HT1080 (cell line): ENCODE data around the gene SH3RF2. TPM values are rescaled to one million over a fixed set of nuclear protein-coding genes. Genes with fewer than 3 reads are reported as not detected.
"Not testable (repeated sequence)": the region's sequence is repeated elsewhere in the genome, so short reads cannot be mapped to it uniquely, and the experiment has no call there.

Source experiments
- DNase-seq: peaks from one replicate; pipeline ENCODE4 v3.0.0-alpha.2; 2015; ENCODE audit warnings: low read depth
- polyA plus RNA-seq, 2 experiments: library from polyadenylated mRNA; depleted of rRNA; stranded (reverse); fragments of >200 nt; gene quantifications; 2 replicates each; pipeline ENCODE4 v1.2.3, GENCODE V29; 2015
- total RNA-seq: library from RNA; depleted of rRNA; stranded (reverse); fragments of >200 nt; shearing (Covaris generic); gene quantifications from 2 replicates; pipeline ENCODE4 v1.2.3, GENCODE V29; 2014; rRNA removed

The SH3RF2 gene
- 16.0 and 18.9 TPM in 2 replicates for total RNA-seq
- polyA plus RNA-seq (2015; cell fraction: cytosol; rRNA removed): 9.4 and 10.1 TPM in 2 replicates
- 25.6 and 35.8 TPM in 2 replicates for polyA plus RNA-seq (2015; cell fraction: nucleus; rRNA removed)

DNA sequence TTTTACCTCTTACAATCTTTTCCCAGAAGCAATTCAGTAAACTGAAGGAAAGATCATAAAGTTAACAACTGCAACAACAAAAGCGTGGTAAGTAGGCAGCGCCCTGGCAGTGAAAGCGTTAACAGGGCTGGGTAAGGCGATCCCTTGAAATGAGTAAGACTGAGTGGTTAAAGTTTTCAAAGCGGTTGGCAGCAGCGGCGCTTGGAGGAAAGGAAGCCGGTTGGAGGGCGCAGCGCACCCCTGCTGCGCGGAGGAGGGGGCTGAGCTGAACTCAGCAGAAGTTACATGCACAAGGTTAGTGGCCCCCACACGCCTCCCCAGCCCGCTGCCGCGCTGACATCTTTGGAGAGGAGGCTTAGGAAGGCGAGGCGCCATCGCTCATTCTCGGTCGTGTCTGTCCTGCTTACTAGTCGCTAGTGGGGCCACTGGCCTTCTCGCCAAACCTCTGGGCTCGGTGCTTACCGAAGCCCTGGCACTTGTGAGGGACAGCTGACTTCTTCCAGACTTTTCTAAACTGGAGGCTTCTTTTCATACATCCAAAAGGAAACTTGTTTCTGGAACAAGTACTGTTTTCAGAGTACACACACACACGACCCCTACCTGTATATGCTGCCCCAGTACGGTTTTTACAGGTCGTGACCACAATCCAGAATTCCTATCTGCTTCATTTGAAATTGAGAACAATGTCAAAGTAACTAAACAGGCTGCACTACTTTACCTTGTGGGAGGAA, at the start of gene SH3RF2:
TSS of gene SH3RF2 (plus strand) at position 178 of the 731 bp plus-strand sequence. CDS start 1,351 bp downstream, outside the sequence.
- DNase-seq: peak; percentile 98

- DNase-seq: no peak
Measured at GRCh38 chr5:145887217-145887616, 49.2 kb upstream of the SH3RF2 start.

- peak; percentile 65 for DNase-seq
Measured at GRCh38 chr5:145887976-145888574, 48.3 kb upstream of the SH3RF2 start.

DNA sequence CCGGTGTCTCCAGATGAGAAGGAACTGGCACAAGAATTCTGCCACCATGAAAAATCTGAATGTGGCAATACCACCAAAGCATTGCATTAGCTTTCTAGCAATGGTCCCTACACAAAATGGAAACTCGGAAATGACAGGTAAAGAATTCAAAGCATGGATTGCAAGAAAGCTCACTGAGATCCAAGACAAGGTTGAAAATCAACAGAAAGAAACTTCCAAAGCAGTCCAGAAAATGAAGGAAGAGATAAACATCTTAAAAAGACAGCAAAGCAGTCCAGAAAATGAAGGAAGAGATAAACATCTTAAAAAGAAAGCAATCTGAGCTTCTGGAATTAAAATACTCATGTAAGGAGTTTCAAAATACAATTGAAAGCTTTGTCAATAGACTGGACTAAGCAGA, 46.8 kb upstream of the SH3RF2 start:
- no peak for DNase-seq

- not testable (repeated sequence) for DNase-seq
Measured at GRCh38 chr5:145891378-145891777, 45.0 kb upstream of the SH3RF2 start.

- no peak for DNase-seq
Measured at GRCh38 chr5:145898171-145898570, 38.2 kb upstream of the SH3RF2 start.

DNA sequence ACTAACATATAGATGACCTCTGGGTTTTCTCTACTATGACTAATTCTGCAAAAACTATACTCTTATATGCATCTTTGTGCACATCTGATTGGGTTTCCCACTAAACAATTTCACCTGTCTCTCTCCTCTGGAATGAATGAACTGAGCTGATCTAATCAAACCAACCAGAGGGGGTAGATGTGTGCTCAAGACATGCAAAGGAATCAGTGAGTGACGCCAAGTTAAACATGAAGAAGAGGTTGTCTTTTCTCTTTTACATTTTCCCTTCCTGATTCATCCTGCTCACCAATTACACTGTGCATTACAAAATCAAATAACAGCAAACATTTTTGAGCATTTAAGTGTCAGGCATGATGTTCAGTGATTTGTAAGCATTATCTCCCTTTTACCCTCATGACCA, 34.0 kb upstream of the SH3RF2 start:
- DNase-seq: no peak

DNA sequence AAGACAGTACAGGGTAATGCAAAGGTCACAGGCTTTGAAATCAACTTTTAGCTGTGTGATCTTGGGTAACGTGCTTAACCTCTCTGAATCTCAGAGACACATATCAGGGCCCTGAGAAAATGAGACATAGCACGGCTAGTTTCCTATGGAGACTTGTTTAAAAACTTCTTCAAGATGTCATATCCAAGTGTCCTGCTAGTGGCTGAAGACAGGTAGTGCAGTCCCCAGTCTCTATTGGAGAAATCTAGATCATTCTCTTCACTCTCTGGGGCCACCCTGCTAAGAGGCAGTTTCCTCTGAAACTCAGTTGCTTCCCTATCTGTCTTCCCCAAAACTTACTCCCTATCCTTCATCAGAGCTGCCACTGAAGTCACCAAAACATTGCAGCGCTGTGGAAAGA, 33.3 kb upstream of the SH3RF2 start:
- DNase-seq: peak; percentile 11

GRCh38 chr5:145903867-145904266, 32.5 kb upstream of the SH3RF2 start:
- no peak for DNase-seq

DNA sequence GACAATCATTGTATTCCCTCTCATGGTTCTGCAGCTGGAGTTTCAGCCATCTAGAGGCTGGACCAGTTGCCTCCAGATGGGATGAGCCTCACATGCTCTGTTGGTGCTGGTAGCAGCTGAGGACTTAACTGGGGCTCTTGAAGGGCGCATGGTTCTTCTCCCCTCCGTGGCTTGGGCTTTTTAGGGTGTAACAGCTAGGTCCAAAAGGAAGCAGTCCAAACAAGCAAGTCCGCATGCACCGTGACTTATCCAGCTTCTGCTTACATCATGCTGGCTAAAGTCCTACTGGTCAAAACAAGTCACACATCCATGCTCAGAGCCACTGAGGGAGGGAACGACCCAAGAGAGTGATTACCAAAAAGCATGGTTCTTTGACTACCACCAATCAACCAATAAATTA, 31.6 kb upstream of the SH3RF2 start:
- DNase-seq: no peak

- no peak for DNase-seq
Measured at GRCh38 chr5:145906401-145906800, 30.0 kb upstream of the SH3RF2 start.

- DNase-seq: peak; percentile 15
Measured at GRCh38 chr5:145908206-145908960, 28.0 kb upstream of the SH3RF2 start.

GRCh38 chr5:145911164-145911563, 25.2 kb upstream of the SH3RF2 start:
- DNase-seq: no peak

GRCh38 chr5:145912019-145912418, 24.4 kb upstream of the SH3RF2 start:
- DNase-seq: no peak

GRCh38 chr5:145912594-145912993, 23.8 kb upstream of the SH3RF2 start:
- no peak for DNase-seq

GRCh38 chr5:145913701-145914100, 22.7 kb upstream of the SH3RF2 start:
- DNase-seq: no peak

DNA sequence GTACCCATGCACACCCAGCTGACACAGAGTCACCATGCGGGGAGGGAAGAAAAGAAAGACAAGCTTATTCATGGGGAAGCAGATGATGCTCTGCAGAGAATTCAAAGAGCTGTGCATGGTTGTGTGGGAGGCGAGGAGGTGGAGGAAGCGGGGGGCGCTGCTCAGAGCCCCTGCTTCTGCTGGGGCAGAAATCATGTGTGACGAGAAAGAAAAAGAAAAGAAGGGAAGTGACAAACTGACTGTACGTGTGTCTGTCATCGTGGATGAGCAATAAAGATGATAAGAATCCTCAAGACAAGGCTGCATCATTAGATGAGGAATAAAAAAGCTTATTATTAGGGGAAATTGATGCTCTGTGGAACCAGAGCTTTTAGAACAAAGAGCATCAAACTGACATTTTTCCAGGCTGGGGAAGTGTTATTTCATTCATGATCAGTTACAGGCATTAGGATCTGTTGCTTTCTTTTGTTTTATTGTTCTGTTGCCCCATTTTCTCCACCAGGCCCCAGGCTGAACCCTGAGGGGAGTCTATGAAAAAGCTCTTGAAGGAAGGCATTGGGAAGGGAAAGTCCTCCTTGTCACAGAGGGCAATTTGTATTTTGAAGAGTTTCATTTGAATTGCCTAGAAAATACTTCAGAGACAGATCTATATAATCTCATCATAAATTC, 20.3 kb upstream of the SH3RF2 start:
- DNase-seq: no peak

GRCh38 chr5:145917288-145917687, 19.1 kb upstream of the SH3RF2 start:
- DNase-seq: no peak

- DNase-seq: no peak
Measured at GRCh38 chr5:145918397-145918796, 18.0 kb upstream of the SH3RF2 start.

DNA sequence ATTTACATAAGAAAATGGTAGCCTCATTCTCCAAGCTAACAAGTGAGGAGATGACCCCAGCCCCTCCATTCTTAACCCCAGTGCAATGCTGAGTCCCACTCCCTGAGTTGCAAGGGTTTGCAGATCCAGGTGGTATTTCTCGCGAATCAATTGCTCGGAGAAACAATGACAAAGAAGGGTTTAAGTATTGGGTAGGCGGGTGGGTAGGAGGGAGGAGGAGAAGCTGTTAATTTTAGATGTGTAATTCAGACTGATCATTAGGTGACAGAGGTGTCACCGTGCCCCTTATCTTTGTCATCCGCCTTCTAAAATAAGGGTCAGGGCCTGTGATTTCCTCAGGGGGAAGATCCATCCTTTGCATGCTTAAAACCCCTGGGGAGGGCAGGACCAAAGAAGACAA, 17.0 kb upstream of the SH3RF2 start:
- DNase-seq: no peak

DNA sequence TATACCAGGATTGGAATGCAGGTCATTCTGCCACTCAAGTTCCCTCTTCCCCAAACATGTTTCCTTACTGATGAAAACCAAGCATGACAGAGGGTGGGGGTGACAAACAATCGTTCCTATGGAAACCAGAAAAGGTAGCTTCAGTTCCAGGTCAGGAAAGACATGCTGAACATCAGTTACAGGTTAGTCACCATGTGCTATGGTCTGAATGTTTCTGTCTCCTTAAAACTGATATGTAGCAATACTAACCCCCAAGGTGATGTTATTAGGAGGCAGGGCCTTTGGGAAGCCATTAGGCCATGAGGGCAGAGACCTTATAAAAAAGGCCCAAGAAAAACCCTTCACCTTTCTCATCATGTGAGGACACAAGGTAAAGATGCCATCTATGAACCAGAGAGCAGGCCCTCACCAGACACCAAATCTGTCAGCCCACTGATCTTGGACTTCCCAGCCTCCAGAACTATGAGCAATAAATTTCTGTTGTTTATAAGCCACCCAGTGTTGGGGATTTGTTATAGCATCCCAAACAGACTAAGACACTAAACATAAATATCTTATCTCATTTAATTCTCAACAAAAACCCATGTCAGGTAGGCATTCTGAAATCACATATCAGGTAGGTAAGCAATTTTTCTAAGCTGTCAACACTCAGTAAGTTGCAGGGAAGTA, 15.7 kb upstream of the SH3RF2 start:
- DNase-seq: no peak
